ENCODE results near the gene GNRHR.

DNA sequence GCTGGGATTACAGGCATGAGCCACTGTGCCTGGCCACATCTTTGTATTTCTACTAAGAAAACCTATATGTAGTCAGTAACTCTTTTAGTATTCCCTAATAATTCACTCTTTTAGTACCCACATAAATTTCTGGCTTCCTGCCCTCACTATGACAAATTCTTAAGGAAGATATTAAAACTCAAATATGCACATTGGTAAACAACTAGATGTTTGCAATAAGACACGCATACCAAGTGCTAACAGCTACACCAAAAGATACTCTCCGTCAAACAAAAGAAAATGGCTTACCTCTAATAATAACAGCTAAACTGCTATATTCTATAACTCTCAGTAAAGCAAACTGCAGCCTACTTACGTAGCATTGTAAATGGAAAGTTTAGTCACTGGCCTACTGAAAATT lies 59.5 kb downstream of the GNRHR start:
- TF ChIP-seq, protein P1, sequence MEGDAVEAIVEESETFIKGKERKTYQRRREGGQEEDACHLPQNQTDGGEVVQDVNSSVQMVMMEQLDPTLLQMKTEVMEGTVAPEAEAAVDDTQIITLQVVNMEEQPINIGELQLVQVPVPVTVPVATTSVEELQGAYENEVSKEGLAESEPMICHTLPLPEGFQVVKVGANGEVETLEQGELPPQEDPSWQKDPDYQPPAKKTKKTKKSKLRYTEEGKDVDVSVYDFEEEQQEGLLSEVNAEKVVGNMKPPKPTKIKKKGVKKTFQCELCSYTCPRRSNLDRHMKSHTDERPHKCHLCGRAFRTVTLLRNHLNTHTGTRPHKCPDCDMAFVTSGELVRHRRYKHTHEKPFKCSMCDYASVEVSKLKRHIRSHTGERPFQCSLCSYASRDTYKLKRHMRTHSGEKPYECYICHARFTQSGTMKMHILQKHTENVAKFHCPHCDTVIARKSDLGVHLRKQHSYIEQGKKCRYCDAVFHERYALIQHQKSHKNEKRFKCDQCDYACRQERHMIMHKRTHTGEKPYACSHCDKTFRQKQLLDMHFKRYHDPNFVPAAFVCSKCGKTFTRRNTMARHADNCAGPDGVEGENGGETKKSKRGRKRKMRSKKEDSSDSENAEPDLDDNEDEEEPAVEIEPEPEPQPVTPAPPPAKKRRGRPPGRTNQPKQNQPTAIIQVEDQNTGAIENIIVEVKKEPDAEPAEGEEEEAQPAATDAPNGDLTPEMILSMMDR (optimal IDR thresholded peaks at IDR 0.05 in 1 of 3, IDR thresholded peaks at IDR 0.05 in 1 of 3, conservative IDR thresholded peaks at IDR 0.05 in 1 of 3; ENCODE audit: extremely low read depth in 1 of 3, insufficient read depth in 2 of 3, low read length in 3 of 3): no peak
- TF ChIP-seq EZH2 (IDR thresholded peaks at IDR 0.05; ENCODE audit: low read length): no peak
